Measurements from ENCODE around the gene PLEK2. TPM values are rescaled to one million over a fixed set of nuclear protein-coding genes. Genes with fewer than 3 reads are reported as not detected.

PLEK2 gene
- polyA plus RNA-seq, 4 donors = 33.9 to 88.3 (median 67.1) TPM

GRCh38 chr14:67400434-67400833 is 11.5 kb downstream of the PLEK2 start:
- Histone ChIP-seq H3K9me3 (ENCODE audit: control insufficient read depth in 2 of 2, insufficient read depth in 1 of 2, low read depth in 1 of 2, low read length in 1 of 2) (no peaks in the 10 kb centered on the region), H3K27ac (ENCODE audit: low read depth in 1 of 3, low read length in 2 of 3) (no peak overlapping the region), H3K27me3 (ENCODE audit: control insufficient read depth in 3 of 3, insufficient read depth in 3 of 3, low read length in 3 of 3) (no peaks in the 10 kb centered on the region), H3K4me3 (ENCODE audit: low read depth in 1 of 3, low read length in 3 of 3) (no peak overlapping the region), H3K4me1 (ENCODE audit: control insufficient read depth in 3 of 3, insufficient read depth in 2 of 3, low read depth in 1 of 3, low read length in 2 of 3) (no peaks in the 10 kb centered on the region), H3K36me3 (ENCODE audit: control insufficient read depth in 3 of 3, insufficient read depth in 2 of 3, low read depth in 1 of 3, low read length in 3 of 3) (peaks cover 2 to 23% (median 2%) of the 10 kb centered on the region in 3 donors)
- FAIRE-seq (no peak), DNase-seq (no peak)
- WGBS, 3 donors = 31 to 87% (median 62%) methylated on average over 4 of the region's 4 CpGs

- DNase-seq (no peak), FAIRE-seq (no peak)
- H3K27me3 ChIP-seq (ENCODE audit: control insufficient read depth in 3 of 3, insufficient read depth in 3 of 3, low read length in 3 of 3) = no peaks in the 10 kb centered on the region
- 95% methylated on average over 9 of the region's 9 CpGs for WGBS, 3 donors
- H3K36me3 ChIP-seq (ENCODE audit: control insufficient read depth in 3 of 3, insufficient read depth in 2 of 3, low read depth in 1 of 3, low read length in 3 of 3) = peaks cover 4 to 40% (median 10%) of the 10 kb centered on the region in 3 donors
- no peak overlapping the region for H3K27ac ChIP-seq (ENCODE audit: low read depth in 1 of 3, low read length in 2 of 3)
- no peaks in the 10 kb centered on the region for H3K9me3 ChIP-seq (ENCODE audit: control insufficient read depth in 2 of 2, insufficient read depth in 1 of 2, low read depth in 1 of 2, low read length in 1 of 2)
- H3K4me1 ChIP-seq (ENCODE audit: control insufficient read depth in 3 of 3, insufficient read depth in 2 of 3, low read depth in 1 of 3, low read length in 2 of 3) = no peaks in the 10 kb centered on the region
- H3K4me3 ChIP-seq (ENCODE audit: low read depth in 1 of 3, low read length in 3 of 3) = no peak overlapping the region
Observed at GRCh38 chr14:67397536-67397935, 14.4 kb downstream of the PLEK2 start.

- WGBS, 3 donors = 77 to 92% (median 87%) methylated on average over 2 of the region's 2 CpGs
- DNase-seq (no peak), FAIRE-seq (no peak)
- H3K9me3 ChIP-seq (ENCODE audit: control insufficient read depth in 2 of 2, insufficient read depth in 1 of 2, low read depth in 1 of 2, low read length in 1 of 2) = no peaks in the 10 kb centered on the region
- H3K27ac ChIP-seq (ENCODE audit: low read depth in 1 of 3, low read length in 2 of 3) = no peak overlapping the region
- no peaks in the 10 kb centered on the region for H3K4me1 ChIP-seq (ENCODE audit: control insufficient read depth in 3 of 3, insufficient read depth in 2 of 3, low read depth in 1 of 3, low read length in 2 of 3)
- no peaks in the 10 kb centered on the region for H3K27me3 ChIP-seq (ENCODE audit: control insufficient read depth in 3 of 3, insufficient read depth in 3 of 3, low read length in 3 of 3)
- no peak overlapping the region for H3K4me3 ChIP-seq (ENCODE audit: low read depth in 1 of 3, low read length in 3 of 3)
- peaks cover 4 to 51% (median 15%) of the 10 kb centered on the region in 3 donors for H3K36me3 ChIP-seq (ENCODE audit: control insufficient read depth in 3 of 3, insufficient read depth in 2 of 3, low read depth in 1 of 3, low read length in 3 of 3)
Observed at GRCh38 chr14:67396381-67396970, 15.5 kb downstream of the PLEK2 start.

- Histone ChIP-seq H3K27ac (ENCODE audit: low read depth in 1 of 3, low read length in 2 of 3) (no peak overlapping the region), H3K4me1 (ENCODE audit: control insufficient read depth in 3 of 3, insufficient read depth in 2 of 3, low read depth in 1 of 3, low read length in 2 of 3) (no peaks in the 10 kb centered on the region), H3K9me3 (ENCODE audit: control insufficient read depth in 2 of 2, insufficient read depth in 1 of 2, low read depth in 1 of 2, low read length in 1 of 2) (no peaks in the 10 kb centered on the region), H3K4me3 (ENCODE audit: low read depth in 1 of 3, low read length in 3 of 3) (no peak overlapping the region), H3K27me3 (ENCODE audit: control insufficient read depth in 3 of 3, insufficient read depth in 3 of 3, low read length in 3 of 3) (no peaks in the 10 kb centered on the region), H3K36me3 (ENCODE audit: control insufficient read depth in 3 of 3, insufficient read depth in 2 of 3, low read depth in 1 of 3, low read length in 3 of 3) (peaks cover 4 to 55% (median 15%) of the 10 kb centered on the region in 3 donors)
- no peak for FAIRE-seq
- DNase-seq = no peak
- 84 to 97% (median 87%) methylated on average over 5 of the region's 5 CpGs for WGBS, 3 donors
Observed at GRCh38 chr14:67395876-67396189, 16.1 kb downstream of the PLEK2 start.

GRCh38 chr14:67395086-67395875 is 16.7 kb downstream of the PLEK2 start:
- Histone ChIP-seq H3K36me3 (ENCODE audit: control insufficient read depth in 3 of 3, insufficient read depth in 2 of 3, low read depth in 1 of 3, low read length in 3 of 3) (peaks cover 4 to 58% (median 15%) of the 10 kb centered on the region in 3 donors), H3K4me3 (ENCODE audit: low read depth in 1 of 3, low read length in 3 of 3) (no peak overlapping the region), H3K9me3 (ENCODE audit: control insufficient read depth in 2 of 2, insufficient read depth in 1 of 2, low read depth in 1 of 2, low read length in 1 of 2) (no peaks in the 10 kb centered on the region), H3K4me1 (ENCODE audit: control insufficient read depth in 3 of 3, insufficient read depth in 2 of 3, low read depth in 1 of 3, low read length in 2 of 3) (no peaks in the 10 kb centered on the region), H3K27me3 (ENCODE audit: control insufficient read depth in 3 of 3, insufficient read depth in 3 of 3, low read length in 3 of 3) (no peaks in the 10 kb centered on the region), H3K27ac (ENCODE audit: low read depth in 1 of 3, low read length in 2 of 3) (no peak overlapping the region)
- FAIRE-seq (no peak), DNase-seq (no peak)
- 77 to 85% (median 84%) methylated on average over 16 of the region's 16 CpGs for WGBS, 3 donors

GRCh38 chr14:67393689-67394088 is 18.3 kb downstream of the PLEK2 start:
- WGBS, 3 donors = 60 to 69% (median 66%) methylated on average over 6 of the region's 6 CpGs
- FAIRE-seq = no peak

GRCh38 chr14:67392800-67393199 is 19.2 kb downstream of the PLEK2 start:
- no peak for FAIRE-seq
- Histone ChIP-seq H3K4me1 (ENCODE audit: control insufficient read depth in 3 of 3, insufficient read depth in 2 of 3, low read depth in 1 of 3, low read length in 2 of 3) (no peaks in the 10 kb centered on the region), H3K36me3 (ENCODE audit: control insufficient read depth in 3 of 3, insufficient read depth in 2 of 3, low read depth in 1 of 3, low read length in 3 of 3) (peaks cover 4 to 69% (median 15%) of the 10 kb centered on the region in 3 donors), H3K27me3 (ENCODE audit: control insufficient read depth in 3 of 3, insufficient read depth in 3 of 3, low read length in 3 of 3) (no peaks in the 10 kb centered on the region), H3K9me3 (ENCODE audit: control insufficient read depth in 2 of 2, insufficient read depth in 1 of 2, low read depth in 1 of 2, low read length in 1 of 2) (no peaks in the 10 kb centered on the region), H3K4me3 (ENCODE audit: low read depth in 1 of 3, low read length in 3 of 3) (no peak overlapping the region), H3K27ac (ENCODE audit: low read depth in 1 of 3, low read length in 2 of 3) (no peak overlapping the region)
- no peak for DNase-seq
- WGBS, 3 donors = 78 to 81% (median 80%) methylated on average over 9 of the region's 9 CpGs

More at GRCh38 chr14:67393689-67394088, 18.3 kb downstream of the PLEK2 start:
- H3K27ac ChIP-seq (ENCODE audit: low read depth in 1 of 3, low read length in 2 of 3) = no peak overlapping the region
- no peaks in the 10 kb centered on the region for H3K9me3 ChIP-seq (ENCODE audit: control insufficient read depth in 2 of 2, insufficient read depth in 1 of 2, low read depth in 1 of 2, low read length in 1 of 2)
- no peaks in the 10 kb centered on the region for H3K4me1 ChIP-seq (ENCODE audit: control insufficient read depth in 3 of 3, insufficient read depth in 2 of 3, low read depth in 1 of 3, low read length in 2 of 3)
- H3K36me3 ChIP-seq (ENCODE audit: control insufficient read depth in 3 of 3, insufficient read depth in 2 of 3, low read depth in 1 of 3, low read length in 3 of 3) = peaks cover 4 to 66% (median 15%) of the 10 kb centered on the region in 3 donors
- no peaks in the 10 kb centered on the region for H3K27me3 ChIP-seq (ENCODE audit: control insufficient read depth in 3 of 3, insufficient read depth in 3 of 3, low read length in 3 of 3)
- no peak overlapping the region for H3K4me3 ChIP-seq (ENCODE audit: low read depth in 1 of 3, low read length in 3 of 3)
- no peak for DNase-seq

GRCh38 chr14:67392123-67392522 is 19.8 kb downstream of the PLEK2 start:
- FAIRE-seq (no peak), DNase-seq (no peak)
- H3K4me3 ChIP-seq (ENCODE audit: low read depth in 1 of 3, low read length in 3 of 3) = no peak overlapping the region
- no peaks in the 10 kb centered on the region for H3K4me1 ChIP-seq (ENCODE audit: control insufficient read depth in 3 of 3, insufficient read depth in 2 of 3, low read depth in 1 of 3, low read length in 2 of 3)
- H3K27me3 ChIP-seq (ENCODE audit: control insufficient read depth in 3 of 3, insufficient read depth in 3 of 3, low read length in 3 of 3) = no peaks in the 10 kb centered on the region
- H3K9me3 ChIP-seq (ENCODE audit: control insufficient read depth in 2 of 2, insufficient read depth in 1 of 2, low read depth in 1 of 2, low read length in 1 of 2) = no peaks in the 10 kb centered on the region
- 76 to 87% (median 87%) methylated on average over 3 of the region's 3 CpGs for WGBS, 3 donors
- no peak overlapping the region for H3K27ac ChIP-seq (ENCODE audit: low read depth in 1 of 3, low read length in 2 of 3)
- peaks cover 5 to 64% (median 18%) of the 10 kb centered on the region in 3 donors for H3K36me3 ChIP-seq (ENCODE audit: control insufficient read depth in 3 of 3, insufficient read depth in 2 of 3, low read depth in 1 of 3, low read length in 3 of 3)

Data from small intestine (tissue), 7 donors.